HS-27A (cell line): Measurements from ENCODE around the gene USF2.

Experiments used
- DNase-seq: peaks from one replicate; pipeline ENCODE4 v3.0.0-alpha.2; 2012; ENCODE audit warnings: low read depth, missing footprints

USF2 gene

DNA sequence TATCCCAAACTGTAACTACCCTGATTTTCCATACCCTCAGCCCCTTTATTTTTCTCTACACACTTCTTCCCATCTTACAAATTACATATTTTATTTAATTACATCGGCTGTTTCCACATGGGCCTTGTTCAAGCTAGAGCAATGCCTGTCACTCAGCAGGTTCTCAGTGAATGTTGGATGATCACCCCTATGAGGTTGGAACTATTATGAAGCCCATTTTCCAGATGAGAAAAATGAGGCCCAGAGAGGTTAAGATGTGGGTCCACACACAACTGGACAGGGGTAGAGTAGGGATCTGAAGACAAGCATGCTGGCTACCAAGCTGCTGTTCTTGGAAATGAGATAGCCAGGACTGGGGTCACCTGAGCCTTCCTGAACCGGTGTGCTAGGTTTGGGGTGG, 33.2 kb downstream of the USF2 start:
- no peak for DNase-seq

- no peak for DNase-seq
Observed at GRCh38 chr19:35302446-35302845, 33.7 kb downstream of the USF2 start.

DNA sequence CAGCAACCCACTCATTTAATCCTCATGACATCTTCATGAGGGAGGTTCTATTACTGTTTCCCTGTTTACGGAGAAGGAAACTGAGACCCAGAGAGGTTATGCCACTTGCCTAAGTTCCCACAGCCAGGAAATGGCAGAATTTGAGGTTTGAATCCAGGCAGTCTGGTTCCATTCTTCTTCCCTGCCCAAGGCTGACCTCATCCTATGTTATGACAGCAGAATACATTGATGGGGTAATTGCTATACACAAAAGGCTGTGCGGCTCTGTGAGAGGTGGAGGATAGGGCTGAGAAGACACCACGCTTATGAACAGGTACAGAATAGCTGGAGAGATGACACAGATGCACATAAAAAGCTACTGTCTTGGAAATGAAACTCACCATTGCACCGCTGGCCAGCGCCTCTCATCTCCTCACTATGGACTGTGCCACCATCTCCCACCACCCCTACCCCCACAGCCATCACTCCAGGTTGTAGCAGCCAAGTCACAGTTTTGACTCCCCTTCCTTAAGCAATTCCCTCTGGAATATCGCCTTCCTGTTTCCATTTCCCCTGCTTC, 34.7 kb downstream of the USF2 start:
- DNase-seq = no peak

- DNase-seq = no peak
Observed at GRCh38 chr19:35304036-35304435, 35.3 kb downstream of the USF2 start.

DNA sequence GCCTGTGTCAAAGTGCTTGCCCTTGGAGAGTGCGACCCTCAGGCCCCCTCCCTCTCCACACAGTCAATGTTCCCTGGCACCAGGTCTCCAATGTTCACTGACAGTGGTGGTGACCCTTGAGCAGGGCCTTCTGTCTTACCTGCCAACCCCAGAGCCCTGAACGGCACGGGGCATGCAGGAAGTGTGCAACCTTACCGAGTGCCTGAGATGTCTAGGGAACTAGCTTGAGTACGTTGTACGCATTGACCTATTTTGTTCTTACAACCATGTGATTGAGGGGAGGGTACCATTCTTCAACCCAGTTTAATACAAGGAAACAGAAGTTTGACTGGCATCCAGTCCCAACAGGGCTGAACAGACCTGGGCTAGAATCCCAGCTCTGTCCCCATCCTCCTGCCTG, 36.4 kb downstream of the USF2 start:
- DNase-seq = no peak

GRCh38 chr19:35306473-35307246, 37.9 kb downstream of the USF2 start:
- no peak for DNase-seq

- no peak for DNase-seq
Observed at GRCh38 chr19:35307931-35308330, 39.2 kb downstream of the USF2 start.

GRCh38 chr19:35308910-35309309, 40.1 kb downstream of the USF2 start:
- no peak for DNase-seq

- DNase-seq = no peak
Observed at GRCh38 chr19:35309481-35310279, 40.9 kb downstream of the USF2 start.

DNA sequence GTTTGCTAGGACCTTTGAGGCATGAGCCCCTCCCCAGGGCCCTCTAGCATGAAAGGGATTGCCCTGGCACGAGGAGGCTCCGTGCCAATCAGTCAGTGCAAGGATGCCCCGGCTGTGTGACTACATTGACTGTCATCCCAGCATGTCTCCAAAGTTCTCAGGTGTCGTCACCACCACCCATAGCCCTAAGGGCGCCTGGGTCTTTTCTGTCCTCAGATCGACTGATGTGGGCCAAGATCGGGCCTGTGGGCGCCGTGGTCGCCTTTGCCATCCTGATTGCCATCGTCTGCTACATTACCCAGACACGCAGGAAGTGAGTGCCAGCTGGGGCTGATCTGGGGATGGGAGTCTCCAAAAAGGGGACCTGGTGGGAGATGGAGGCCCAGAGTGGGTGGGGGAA, 41.6 kb downstream of the USF2 start:
- DNase-seq = no peak

DNA sequence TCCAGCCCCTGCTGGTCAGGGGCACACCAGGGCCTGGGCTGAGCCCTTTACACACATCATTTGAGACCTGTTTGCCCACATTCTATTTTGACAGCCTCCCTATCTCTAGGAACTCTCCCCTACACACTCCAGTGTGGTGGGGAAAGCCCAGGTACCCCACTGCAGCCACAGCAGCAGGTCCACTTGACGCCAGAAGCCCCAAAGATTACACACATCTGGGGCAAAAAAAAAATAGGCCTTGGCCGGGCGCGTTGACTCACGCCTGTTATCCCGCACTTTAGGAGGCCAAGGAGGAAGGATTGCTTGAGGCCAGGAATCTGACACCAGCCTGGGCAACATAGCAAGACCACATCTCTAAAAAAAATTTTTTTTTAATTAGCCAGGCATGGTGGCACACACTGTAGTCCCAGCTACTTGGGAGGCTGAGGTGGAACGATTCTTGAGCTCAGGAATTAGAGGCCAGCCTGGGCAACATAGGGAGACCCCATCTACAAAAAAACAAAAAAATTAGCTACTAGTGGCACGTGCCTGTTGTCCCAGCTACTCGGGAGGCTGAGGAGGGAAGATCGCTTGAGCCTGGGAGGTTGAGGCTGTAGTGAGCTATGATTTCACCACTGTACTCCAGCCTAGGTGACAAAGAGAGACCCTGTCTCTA, 42.2 kb downstream of the USF2 start:
- DNase-seq = no peak

DNA sequence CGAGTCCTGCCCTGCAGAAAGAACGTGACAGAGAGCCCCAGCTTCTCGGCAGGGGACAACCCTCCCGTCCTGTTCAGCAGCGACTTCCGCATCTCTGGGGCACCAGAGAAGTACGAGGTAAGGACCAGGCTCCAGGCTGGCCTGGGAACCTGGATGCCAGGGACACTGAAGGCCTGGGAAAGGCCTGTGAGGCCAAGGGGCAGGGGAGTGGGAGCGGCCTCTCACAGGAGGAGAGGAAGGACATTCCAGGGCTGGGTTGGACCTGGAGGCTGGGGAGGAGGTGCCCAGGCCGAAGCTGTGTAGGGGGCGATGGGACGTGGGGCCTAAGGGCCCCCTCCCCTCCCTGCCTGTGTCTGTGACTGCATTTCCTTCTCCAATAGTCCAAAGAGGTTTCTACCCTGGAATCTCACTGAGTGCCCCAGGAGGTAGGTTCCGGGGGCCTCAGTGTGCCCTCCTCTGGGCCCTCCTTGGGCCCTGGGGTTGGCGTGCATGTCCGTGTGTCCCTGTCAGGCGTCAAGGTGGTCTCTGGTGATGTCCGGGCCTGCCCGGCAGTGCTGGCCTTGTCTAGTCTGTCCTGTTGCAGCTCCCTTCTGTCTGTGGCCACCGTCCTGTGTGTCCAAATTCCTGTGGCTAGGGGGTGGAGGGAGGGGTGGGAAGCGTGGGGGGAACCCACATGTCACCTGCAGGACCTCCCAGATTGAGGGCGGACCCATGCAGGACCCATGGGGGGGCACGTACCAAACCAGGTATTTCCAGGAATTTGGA, 43.3 kb downstream of the USF2 start:
- DNase-seq = no peak

- DNase-seq = no peak
Observed at GRCh38 chr19:35313587-35313986, 44.8 kb downstream of the USF2 start.

GRCh38 chr19:35314031-35314430, 45.3 kb downstream of the USF2 start:
- DNase-seq = no peak

GRCh38 chr19:35314858-35315470, 46.2 kb downstream of the USF2 start:
- DNase-seq = no peak

DNA sequence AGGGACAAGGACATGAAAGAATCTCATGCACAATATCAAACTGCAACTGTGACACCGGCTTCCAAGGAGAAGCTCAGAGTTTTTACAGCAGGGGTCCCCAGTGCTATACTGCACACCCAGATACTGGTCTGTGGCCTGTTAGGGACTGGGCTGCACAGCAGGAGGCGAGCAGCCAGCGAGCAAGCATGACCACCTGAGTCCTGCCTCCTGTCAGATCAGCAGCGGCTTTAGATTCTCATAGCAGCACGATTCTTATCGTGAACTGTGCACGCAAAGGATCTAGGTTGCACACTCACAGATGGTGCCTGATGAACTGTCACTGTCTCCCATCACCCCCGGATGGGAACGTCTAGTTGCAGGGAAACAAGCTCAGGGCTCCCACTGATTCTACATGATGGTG, 47.1 kb downstream of the USF2 start:
- no peak for DNase-seq

- DNase-seq = no peak
Observed at GRCh38 chr19:35316560-35316959, 47.8 kb downstream of the USF2 start.

GRCh38 chr19:35317464-35318043, 48.8 kb downstream of the USF2 start:
- no peak for DNase-seq

DNA sequence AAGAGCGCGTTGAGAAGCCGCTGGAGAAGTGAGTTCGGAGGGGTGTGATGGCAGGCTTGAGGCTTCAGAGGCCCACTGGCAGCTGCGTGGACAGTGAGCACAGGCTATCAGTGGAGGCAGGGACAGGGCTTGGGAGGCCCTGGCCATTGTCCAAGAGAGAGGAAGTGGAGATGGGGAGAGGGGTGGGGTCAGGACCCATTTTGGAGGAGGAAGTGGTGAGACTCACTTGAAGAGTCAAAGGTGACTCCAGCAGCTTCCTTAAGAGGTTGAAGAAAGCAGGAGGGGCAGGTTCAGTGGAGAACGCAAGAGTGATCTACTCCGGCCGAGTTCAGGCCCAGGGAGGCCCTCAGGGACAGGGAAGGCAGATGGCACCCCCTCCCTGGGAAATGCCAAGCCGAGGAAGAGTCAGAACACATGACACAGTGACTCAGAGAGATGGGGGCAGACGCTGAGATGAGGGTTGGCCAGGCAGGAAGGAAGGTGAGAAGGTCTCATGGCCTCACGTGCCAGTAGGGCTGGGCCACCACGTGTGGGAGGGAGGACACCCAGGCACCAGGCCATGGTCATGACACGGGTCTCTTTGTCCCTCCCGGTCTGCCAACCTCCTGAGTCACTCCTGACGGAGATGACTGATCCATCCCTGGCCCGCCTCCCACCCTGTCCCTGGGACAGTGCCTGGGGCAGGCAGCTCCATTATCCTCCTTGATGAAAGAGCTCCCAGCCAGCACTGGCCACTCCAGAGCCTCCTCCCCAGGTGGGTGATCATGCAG, 50.1 kb downstream of the USF2 start:
- DNase-seq = peak; percentile 93

DNA sequence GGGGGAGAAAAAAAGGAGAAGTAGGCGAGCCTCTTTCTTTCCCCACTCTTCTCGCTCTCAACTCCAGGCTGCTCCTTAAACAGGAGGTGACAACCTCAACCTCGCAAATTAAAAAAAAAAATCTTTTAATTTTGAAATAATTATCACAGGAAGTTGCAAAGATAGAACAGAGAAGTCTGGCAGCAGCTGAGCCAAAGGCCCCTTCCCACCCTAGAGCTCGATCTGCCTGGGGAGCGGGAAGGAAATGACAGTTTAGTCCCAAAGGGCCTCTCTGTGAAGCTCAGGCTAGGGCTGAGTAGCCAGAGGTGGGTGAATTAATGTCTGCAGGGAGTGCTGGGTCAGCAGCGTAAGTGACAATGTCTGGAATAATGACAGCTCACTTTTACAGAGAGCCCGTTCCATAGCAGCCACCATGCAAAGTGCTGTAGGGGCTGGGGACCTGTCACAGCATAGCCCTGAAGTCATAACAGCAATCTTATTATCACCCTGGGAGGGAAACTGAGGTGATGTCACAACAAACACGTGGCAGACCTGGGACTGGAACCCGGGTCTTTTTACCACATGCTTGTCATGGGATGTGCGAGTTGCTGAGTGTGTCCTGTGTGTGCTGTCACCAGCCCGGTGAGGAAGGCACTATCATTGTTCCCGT, 51.4 kb downstream of the USF2 start:
- no peak for DNase-seq
